IMR-90 (cell line): ENCODE measurements around the gene CXCL8. TPM values are rescaled to one million over a fixed set of nuclear protein-coding genes. Genes with fewer than 3 reads are reported as not detected.
A peak's percentile ranks its signal among the peaks of the same experiment; 100 is the strongest.

Experiments
- ATAC-seq: fragments of 200-7000 bp; cut with Tn5 transposase; 2 replicates; pipeline ENCODE4 v1.9.1; 2020; ENCODE audit warnings: low read depth, mild to moderate bottlenecking, moderate library complexity
- BruUV-seq: library from RNA; stranded (reverse); fragments of 400-500 nt; replicated peaks from 2 replicates; lab custom pipeline; 2021; lab: Mats Ljungman, UMichigan
- CTCF ChIA-PET: fragments of 300-600 bp; formaldehyde crosslinking; extraction: SDS; loops from one replicate; lab custom pipeline; 2021; ENCODE audit warnings: antibody characterized with exemption; lab: Yijun Ruan, JAX
- POLR2A ChIA-PET: fragments of 300-600 bp; sonication (Branson Sonifier 250); formaldehyde crosslinking; loops from one replicate; lab custom pipeline; 2022; ENCODE audit warnings: antibody characterized with exemption; ENCODE audit not compliant: unreplicated experiment; lab: Charles Lee
- DNase-seq: peaks from one replicate; pipeline ENCODE4 v3.0.0; 2013
- H2AFZ ChIP-seq: replicated peaks from 2 replicates; pipeline ENCODE3; 2013; ENCODE audit warnings: low read length, mild to moderate bottlenecking; ENCODE audit not compliant: poor library complexity
- H2AK5ac ChIP-seq: 2 replicates; pipeline ENCODE4 v1.6.1; 2013; ENCODE audit warnings: low read depth, low read length, inconsistent platforms
- H2AK9ac ChIP-seq: replicated peaks from 2 replicates; pipeline ENCODE3; 2013; ENCODE audit warnings: mild to moderate bottlenecking, low read depth, low read length, moderate library complexity; ENCODE audit not compliant: poor library complexity
- H2BK120ac ChIP-seq: 2 replicates; pipeline ENCODE4 v1.6.1; 2013; ENCODE audit warnings: low read depth, low read length, inconsistent platforms
- H2BK15ac ChIP-seq: 3 replicates; pipeline ENCODE4 v1.6.1; 2013; ENCODE audit warnings: low read depth, low read length, inconsistent platforms
- H2BK20ac ChIP-seq: 2 replicates; pipeline ENCODE4 v1.6.1; 2013; ENCODE audit warnings: low read depth, mild to moderate bottlenecking, inconsistent platforms, low read length, moderate library complexity
- H2BK5ac ChIP-seq: 2 replicates; pipeline ENCODE4 v1.6.1; 2013; ENCODE audit warnings: mild to moderate bottlenecking, low read depth, low read length, inconsistent platforms; ENCODE audit not compliant: poor library complexity, severe bottlenecking
- H3K14ac ChIP-seq: replicated peaks from 2 replicates; pipeline ENCODE4 v1.6.1; 2013; ENCODE audit warnings: low read depth, low read length, inconsistent platforms
- H3K18ac ChIP-seq: 2 replicates; pipeline ENCODE4 v1.6.1; 2013; ENCODE audit warnings: low read depth, low read length, control low read depth
- H3K23ac ChIP-seq: 2 replicates; pipeline ENCODE4 v1.6.1; 2013; ENCODE audit warnings: low read depth, low read length, inconsistent platforms
- H3K27ac ChIP-seq: 2 replicates; pipeline ENCODE4 v1.5.1; 2013; ENCODE audit warnings: mild to moderate bottlenecking, control low read depth, low read length; ENCODE audit not compliant: insufficient read depth
- H3K27me3 ChIP-seq: 2 replicates; pipeline ENCODE4 v1.6.1; 2013; ENCODE audit warnings: low read length; ENCODE audit not compliant: control insufficient read depth, insufficient read depth
- H3K36me3 ChIP-seq: 2 replicates; pipeline ENCODE4 v1.6.1; 2013; ENCODE audit warnings: low read length, mixed read lengths; ENCODE audit not compliant: control insufficient read depth, insufficient read depth
- H3K4ac ChIP-seq: 2 replicates; pipeline ENCODE4 v1.6.1; 2013; ENCODE audit warnings: low read depth, low read length, inconsistent platforms
- H3K4me1 ChIP-seq: 2 replicates; pipeline ENCODE4 v1.6.1; 2013; ENCODE audit warnings: low read length, mixed read lengths; ENCODE audit not compliant: control insufficient read depth, insufficient read depth
- H3K4me2 ChIP-seq: 2 replicates; pipeline ENCODE4 v1.6.1; 2013; ENCODE audit warnings: low read depth, mild to moderate bottlenecking, control low read depth, low read length, moderate library complexity
- H3K4me3 ChIP-seq: 2 replicates; pipeline ENCODE4 v1.5.1; 2013; ENCODE audit warnings: low read depth, mild to moderate bottlenecking, control low read depth, low read length, moderate library complexity; ENCODE audit not compliant: insufficient read depth
- H3K56ac ChIP-seq: 2 replicates; pipeline ENCODE4 v1.6.1; 2013; ENCODE audit warnings: low read length, inconsistent platforms; ENCODE audit not compliant: insufficient read depth; ENCODE audit errors: extremely low read depth
- H3K79me1 ChIP-seq, 2 experiments: 2 replicates each; pipeline ENCODE4 v1.6.1; 2013; ENCODE audit warnings: low read length in 2 of 2, inconsistent platforms in 1 of 2, low read depth in 1 of 2
- H3K9ac ChIP-seq: 2 replicates; pipeline ENCODE4 v1.6.1; 2013; ENCODE audit warnings: low read depth, low read length, control low read depth
- H3K9me1 ChIP-seq: 2 replicates; pipeline ENCODE4 v1.6.1; 2013; ENCODE audit warnings: low read length, inconsistent platforms; ENCODE audit not compliant: insufficient read depth
- H3K9me3 ChIP-seq: 2 replicates; pipeline ENCODE4 v1.6.1; 2013; ENCODE audit warnings: low read length; ENCODE audit not compliant: control insufficient read depth, insufficient read depth
- H4K20me1 ChIP-seq: 2 replicates; pipeline ENCODE4 v1.6.1; 2013; ENCODE audit warnings: low read length, inconsistent platforms; ENCODE audit not compliant: insufficient read depth
- H4K5ac ChIP-seq: 2 replicates; pipeline ENCODE4 v1.6.1; 2013; ENCODE audit warnings: mild to moderate bottlenecking, low read depth, low read length, control low read depth
- H4K8ac ChIP-seq, 2 experiments: 2 replicates each; pipeline ENCODE4 v1.6.1; 2013; ENCODE audit warnings: low read depth in 2 of 2, low read length in 2 of 2, control low read depth in 1 of 2, inconsistent platforms in 1 of 2
- H4K91ac ChIP-seq: 2 replicates; pipeline ENCODE4 v1.6.1; 2013; ENCODE audit warnings: low read depth, low read length, inconsistent platforms; ENCODE audit not compliant: insufficient read depth
- BHLHE40 ChIP-seq: fragments of 150-350 bp; IDR thresholded peaks from 2 replicates; pipeline ENCODE4 v1.6.1; 2016; ENCODE audit warnings: mild to moderate bottlenecking, low read depth, low read length
- CEBPB ChIP-seq: IDR thresholded peaks from 2 replicates; pipeline ENCODE4 v1.6.1; 2012; ENCODE audit warnings: low read depth, low read length, improper control_type of control experiment
- CHD1 ChIP-seq: IDR thresholded peaks from 2 replicates; pipeline ENCODE4 v1.6.1; 2012; ENCODE audit warnings: low read depth, low read length, improper control_type of control experiment
- CTCF ChIP-seq: conservative IDR thresholded peaks from 2 replicates; pipeline ENCODE4 v1.5.1; 2012; ENCODE audit warnings: mild to moderate bottlenecking, low read depth, low read length, improper control_type of control experiment
- ELK1 ChIP-seq: fragments of 150-350 bp; IDR thresholded peaks from 2 replicates; pipeline ENCODE4 v1.6.1; 2016; ENCODE audit warnings: low read depth, mild to moderate bottlenecking, low read length, moderate library complexity, borderline replicate concordance
- FOS ChIP-seq: fragments of 150-350 bp; IDR thresholded peaks from 2 replicates; pipeline ENCODE4 v1.6.1; 2016; ENCODE audit warnings: low read depth, low read length
- MAFK ChIP-seq: IDR thresholded peaks from 2 replicates; pipeline ENCODE4 v1.6.1; 2012; ENCODE audit warnings: low read depth, low read length, improper control_type of control experiment
- MAZ ChIP-seq: IDR thresholded peaks from 2 replicates; pipeline ENCODE4 v1.6.1; 2012; ENCODE audit warnings: low read depth, mild to moderate bottlenecking, low read length, improper control_type of control experiment, moderate library complexity, borderline replicate concordance
- MXI1 ChIP-seq: IDR thresholded peaks from 2 replicates; pipeline ENCODE4 v1.6.1; 2012; ENCODE audit warnings: low read depth, mild to moderate bottlenecking, low read length, moderate library complexity, borderline replicate concordance
- NFE2L2 ChIP-seq: fragments of 150-350 bp; IDR thresholded peaks from 2 replicates; pipeline ENCODE4 v1.6.1; 2016; ENCODE audit warnings: low read depth, mild to moderate bottlenecking, low read length
- POLR2A ChIP-seq: IDR thresholded peaks from 2 replicates; pipeline ENCODE4 v1.6.1; 2012; ENCODE audit warnings: mild to moderate bottlenecking, low read depth, low read length
- RAD21 ChIP-seq: IDR thresholded peaks from 2 replicates; pipeline ENCODE4 v1.6.1; 2012; ENCODE audit warnings: low read length, improper control_type of control experiment
- RCOR1 ChIP-seq: IDR thresholded peaks from 2 replicates; pipeline ENCODE4 v1.6.1; 2012; ENCODE audit warnings: mild to moderate bottlenecking, low read length, improper control_type of control experiment; ENCODE audit not compliant: insufficient replicate concordance
- RFX5 ChIP-seq: IDR thresholded peaks from 2 replicates; pipeline ENCODE4 v1.8.0; 2012; ENCODE audit warnings: low read depth, mild to moderate bottlenecking, low read length, moderate library complexity
- SMC3 ChIP-seq: fragments of 150-350 bp; IDR thresholded peaks from 2 replicates; pipeline ENCODE4 v1.6.1; 2016; ENCODE audit warnings: low read depth, mild to moderate bottlenecking, antibody characterized with exemption, low read length, moderate library complexity
- USF2 ChIP-seq: fragments of 150-350 bp; IDR thresholded peaks from 2 replicates; pipeline ENCODE4 v1.6.1; 2017; ENCODE audit warnings: mild to moderate bottlenecking, antibody characterized with exemption, low read length, low read depth
- WGBS, 2 experiments: methylation state at CpG; one replicate each; pipeline versions ENCODE4 v1.1.5 to v1.1.7; 2013; ENCODE audit warnings: missing lambda C conversion rate in 2 of 2; ENCODE audit not compliant: insufficient read length in 1 of 2; ENCODE audit errors: extremely low coverage in 2 of 2; 5-methylcytosine and 5-hydroxymethylcytosine counted together
- dilution Hi-C: fragments of 300-500 bp; cut with HindIII; formaldehyde crosslinking; loops from one replicate; pipeline ENCODE4 v1.14.3; 2018; ENCODE audit warnings: low sequenced_read_pairs; ENCODE audit not compliant: unreplicated experiment
- in situ Hi-C: fragments of 300-500 bp; cut with MboI; formaldehyde crosslinking; loops from 3 replicates; pipeline ENCODE4 v1.14.3; 2019; ENCODE audit warnings: low sequenced_read_pairs, inconsistent platforms, mixed read lengths
- intact Hi-C: fragments of 100-400 bp; cut with micrococcal nuclease; formaldehyde crosslinking; loops from 2 replicates; pipeline ENCODE4 v1.10.0; 2022
- polyA plus RNA-seq, 3 experiments: library from polyadenylated mRNA; depleted of rRNA; stranded (reverse); fragments of >200 nt; gene quantifications; 2 replicates each; pipeline ENCODE4 v1.2.3, GENCODE V29; 2012; ENCODE audit warnings: low replicate concordance in 1 of 3
- total RNA-seq: library from RNA; depleted of rRNA; stranded (reverse); fragments of >200 nt; gene quantifications from 2 replicates; pipeline ENCODE4 v1.2.3, GENCODE V29; 2012

Gene CXCL8
- total and polyA plus RNA-seq, 2 of the 4 experiments (the other 2 are of a cell fraction), result 2.2 to 2.7 TPM

- H3K9ac ChIP-seq, result no peak overlapping the region
- dilution Hi-C loops, result no loop called here
- peaks cover 18% of the 10 kb centered on the region for H3K4me1 ChIP-seq
- H2AK5ac ChIP-seq, result peak overlapping the region; percentile 78
- H3K79me1 ChIP-seq, result no peaks in the 10 kb centered on the region
- H3K4me3 ChIP-seq, result no peak overlapping the region
- peak overlapping the region; percentile 88 for H2BK15ac ChIP-seq
- TF ChIP-seq MXI1 (no peak), RFX5 (no peak), USF2 (no peak), NFE2L2 (no peak), CTCF (no peak), BHLHE40 (no peak), MAZ (no peak), MAFK (no peak), SMC3 (no peak), ELK1 (no peak), FOS (no peak), RCOR1 (no peak), RAD21 (no peak), POLR2A (no peak), CHD1 (no peak), CEBPB (no peak)
- H3K23ac ChIP-seq, result peak overlapping the region; percentile 53; the same call in 1 of the 2 replicates
- H4K5ac ChIP-seq, result no peak overlapping the region
- H3K18ac ChIP-seq, result peak overlapping the region; percentile 68; the same call in 1 of the 2 replicates
- ATAC-seq (no peak), DNase-seq (no peak)
- no peak overlapping the region for H2AFZ ChIP-seq
- H3K56ac ChIP-seq, result no peak overlapping the region
- H2BK120ac ChIP-seq, result peak overlapping the region; percentile 75
- in situ Hi-C loops, result loop anchor here (25.0 kb wide), 1 partner anchor 930 kb away; no protein-coding TSS in a partner anchor
- peak overlapping the region; percentile 53 for H2BK5ac ChIP-seq
- no CpG with 5 or more reads among the region's 2 CpGs for WGBS, 2 experiments
- H3K14ac ChIP-seq, result peak overlapping the region; percentile 53; the same call in 1 of the 2 replicates
- H3K4me2 ChIP-seq, result no peak overlapping the region
- POLR2A ChIA-PET, result no interaction called here
- intact Hi-C loops, result loop anchor here (5.0 kb wide), 1 partner anchor 705 kb away; no protein-coding TSS in a partner anchor
- H3K27ac ChIP-seq, result no peak overlapping the region
- H4K20me1 ChIP-seq, result no peaks in the 10 kb centered on the region
- no peaks in the 10 kb centered on the region for H3K9me3 ChIP-seq
- no peak overlapping the region; the same call in 1 of the 2 replicates for H2BK20ac ChIP-seq
- H2AK9ac ChIP-seq, result no peak overlapping the region
- BruUV-seq, result no TSS peak
- H3K27me3 ChIP-seq, result no peaks in the 10 kb centered on the region
- peak overlapping the region in 1 of 2 experiments; percentile 27; a peak in 1 of 4 replicates for H4K8ac ChIP-seq
- peaks cover 7% of the 10 kb centered on the region for H3K9me1 ChIP-seq
- peak overlapping the region; percentile 69; the same call in 1 of the 2 replicates for H3K4ac ChIP-seq
- no peak overlapping the region; the same call in 1 of the 2 replicates for H4K91ac ChIP-seq
- no peaks in the 10 kb centered on the region for H3K36me3 ChIP-seq
- CTCF ChIA-PET, result interaction anchor here (0.5 to 0.6 kb wide), 2 partner anchors 39 to 153 kb away, joined by 3 read pairs; no protein-coding TSS in a partner anchor
These were observed 33.6 kb upstream of the CXCL8 start for GRCh38 chr4:73706811-73707210.
